Globus pallidus (tissue), 1 donor: ENCODE results near the gene DOHH.
"Not testable (repeated sequence)": the region's sequence is repeated elsewhere in the genome, so short reads cannot be mapped to it uniquely, and the experiment has no call there.

Experiments
- DNase-seq: peaks from one replicate; pipeline ENCODE4 v3.0.0-alpha.2; 2015; ENCODE audit warnings: low spot score

DOHH gene

GRCh38 chr19:3518659-3519058 lies 18.2 kb upstream of the DOHH start:
- DNase-seq = no peak

GRCh38 chr19:3518255-3518654 lies 17.8 kb upstream of the DOHH start:
- DNase-seq = no peak

- no peak for DNase-seq
Observed at GRCh38 chr19:3517638-3518037, 17.2 kb upstream of the DOHH start.

GRCh38 chr19:3516675-3517207 lies 16.3 kb upstream of the DOHH start:
- DNase-seq = no peak

- DNase-seq = no peak
Observed at GRCh38 chr19:3515891-3516422, 15.5 kb upstream of the DOHH start.

GRCh38 chr19:3514930-3515329 lies 14.5 kb upstream of the DOHH start:
- no peak for DNase-seq

- DNase-seq = no peak
Observed at GRCh38 chr19:3513229-3514140, 13.0 kb upstream of the DOHH start.

- DNase-seq = peak; percentile 55
Observed at GRCh38 chr19:3512562-3513228, 12.2 kb upstream of the DOHH start.

GRCh38 chr19:3511506-3512251 lies 11.2 kb upstream of the DOHH start:
- DNase-seq = no peak

GRCh38 chr19:3510727-3511126 lies 10.3 kb upstream of the DOHH start:
- no peak for DNase-seq

GRCh38 chr19:3509566-3509989 lies 9.1 kb upstream of the DOHH start:
- DNase-seq = no peak

GRCh38 chr19:3508771-3509535 lies 8.5 kb upstream of the DOHH start:
- DNase-seq = no peak

GRCh38 chr19:3508121-3508661 lies 7.7 kb upstream of the DOHH start:
- DNase-seq = not testable (repeated sequence)

GRCh38 chr19:3507371-3508120 lies 7.1 kb upstream of the DOHH start:
- DNase-seq = no peak

- no peak for DNase-seq
Observed at GRCh38 chr19:3506384-3507340, 6.2 kb upstream of the DOHH start.

GRCh38 chr19:3505598-3506383 lies 5.3 kb upstream of the DOHH start, which contains the start of gene FZR1:
Gene FZR1 (plus strand): TSS chr19:3506311. CDS start chr19:3522990, 16,679 bp downstream.
- DNase-seq = peak; percentile 98

GRCh38 chr19:3504735-3505134 lies 4.3 kb upstream of the DOHH start:
- DNase-seq = no peak

GRCh38 chr19:3503036-3503572 lies 2.6 kb upstream of the DOHH start:
- no peak for DNase-seq
